HL-60 (cell line): ENCODE measurements around the gene CACUL1.

ENCODE experiments used
- DNase-seq, 2 experiments: peaks; one replicate each; pipeline ENCODE4 v3.0.0-alpha.2; 2010 to 2020; ENCODE audit warnings: low read depth in 1 of 2, low spot score in 1 of 2
- H3K27ac ChIP-seq: fragments of 250-450 bp; sonication (Bioruptor Pico); replicated peaks from 2 replicates; pipeline ENCODE4 v1.5.1; 2020; ENCODE audit warnings: mild to moderate bottlenecking, moderate library complexity
- H3K27me3 ChIP-seq: fragments of 250-450 bp; sonication (Bioruptor Pico); 2 replicates; pipeline ENCODE4 v1.5.1; 2021; ENCODE audit warnings: mild to moderate bottlenecking, moderate library complexity; ENCODE audit not compliant: insufficient read depth, poor library complexity, severe bottlenecking
- H3K4me3 ChIP-seq: replicated peaks from 2 replicates; pipeline ENCODE4 v1.5.1; 2011; ENCODE audit warnings: mild to moderate bottlenecking, control low read depth, low read length; ENCODE audit not compliant: insufficient read depth
- GABPA ChIP-seq: IDR thresholded peaks from 2 replicates; pipeline ENCODE4 v1.6.1; 2012; ENCODE audit warnings: low read depth
- POLR2AphosphoS5 ChIP-seq: IDR thresholded peaks from 2 replicates; pipeline ENCODE4 v1.6.1; 2012; ENCODE audit warnings: low read depth
- SPI1 ChIP-seq: IDR thresholded peaks from 2 replicates; pipeline ENCODE4 v1.6.1; 2012; ENCODE audit warnings: low read depth, mild to moderate bottlenecking, borderline replicate concordance
- TF ChIP-seq, protein P1 (sequence below): IDR thresholded peaks from 2 replicates; pipeline ENCODE4 v1.6.1; 2012; ENCODE audit warnings: low read depth; ENCODE audit not compliant: insufficient replicate concordance
- TF ChIP-seq, protein P2 (sequence below): IDR thresholded peaks from one replicate; pipeline ENCODE4 v1.5.1; 2011; ENCODE audit warnings: low read length, control low read depth, inconsistent platforms; ENCODE audit not compliant: insufficient read depth

CACUL1 gene

DNA sequence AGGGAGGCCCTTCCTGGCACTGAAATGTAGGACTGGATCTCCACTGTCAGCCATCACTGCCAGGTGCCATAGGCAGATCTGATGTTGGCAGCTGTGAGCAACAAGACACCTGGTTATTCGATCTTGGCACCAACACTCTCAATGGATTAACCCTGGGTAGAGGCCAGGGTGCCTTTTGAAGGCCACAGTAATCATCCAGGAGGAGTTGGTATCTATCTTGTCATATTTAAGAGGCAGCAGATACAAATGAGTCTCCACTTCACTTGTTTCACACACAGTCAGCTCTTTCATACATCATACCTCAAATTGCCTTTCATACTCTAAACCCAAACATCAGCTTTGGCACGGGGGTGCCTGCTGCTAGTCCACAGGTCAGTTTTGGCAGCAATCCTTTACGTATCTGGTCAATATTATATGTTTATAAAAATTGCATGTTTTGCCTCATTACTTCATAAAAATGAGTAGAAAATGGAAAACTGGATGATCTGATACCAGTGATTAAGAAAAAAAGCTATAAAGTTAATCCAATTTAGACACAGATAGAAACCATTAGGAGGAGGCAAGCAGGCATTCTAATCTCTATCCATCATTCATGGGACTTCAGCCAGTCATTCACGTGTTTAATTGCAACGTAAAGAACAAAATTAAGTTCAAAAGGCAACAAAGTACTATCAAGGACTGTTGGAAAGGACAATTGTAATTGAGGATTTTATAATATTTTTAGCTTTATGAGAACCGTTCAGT lies 12.7 kb upstream of the CACUL1 start:
- Histone ChIP-seq H3K27me3 (no peaks in the 10 kb centered on the region), H3K4me3 (no peak overlapping the region), H3K27ac (no peak overlapping the region)
- DNase-seq, result no peak
- TF ChIP-seq, protein P1, sequence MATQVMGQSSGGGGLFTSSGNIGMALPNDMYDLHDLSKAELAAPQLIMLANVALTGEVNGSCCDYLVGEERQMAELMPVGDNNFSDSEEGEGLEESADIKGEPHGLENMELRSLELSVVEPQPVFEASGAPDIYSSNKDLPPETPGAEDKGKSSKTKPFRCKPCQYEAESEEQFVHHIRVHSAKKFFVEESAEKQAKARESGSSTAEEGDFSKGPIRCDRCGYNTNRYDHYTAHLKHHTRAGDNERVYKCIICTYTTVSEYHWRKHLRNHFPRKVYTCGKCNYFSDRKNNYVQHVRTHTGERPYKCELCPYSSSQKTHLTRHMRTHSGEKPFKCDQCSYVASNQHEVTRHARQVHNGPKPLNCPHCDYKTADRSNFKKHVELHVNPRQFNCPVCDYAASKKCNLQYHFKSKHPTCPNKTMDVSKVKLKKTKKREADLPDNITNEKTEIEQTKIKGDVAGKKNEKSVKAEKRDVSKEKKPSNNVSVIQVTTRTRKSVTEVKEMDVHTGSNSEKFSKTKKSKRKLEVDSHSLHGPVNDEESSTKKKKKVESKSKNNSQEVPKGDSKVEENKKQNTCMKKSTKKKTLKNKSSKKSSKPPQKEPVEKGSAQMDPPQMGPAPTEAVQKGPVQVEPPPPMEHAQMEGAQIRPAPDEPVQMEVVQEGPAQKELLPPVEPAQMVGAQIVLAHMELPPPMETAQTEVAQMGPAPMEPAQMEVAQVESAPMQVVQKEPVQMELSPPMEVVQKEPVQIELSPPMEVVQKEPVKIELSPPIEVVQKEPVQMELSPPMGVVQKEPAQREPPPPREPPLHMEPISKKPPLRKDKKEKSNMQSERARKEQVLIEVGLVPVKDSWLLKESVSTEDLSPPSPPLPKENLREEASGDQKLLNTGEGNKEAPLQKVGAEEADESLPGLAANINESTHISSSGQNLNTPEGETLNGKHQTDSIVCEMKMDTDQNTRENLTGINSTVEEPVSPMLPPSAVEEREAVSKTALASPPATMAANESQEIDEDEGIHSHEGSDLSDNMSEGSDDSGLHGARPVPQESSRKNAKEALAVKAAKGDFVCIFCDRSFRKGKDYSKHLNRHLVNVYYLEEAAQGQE, result no peak
- TF ChIP-seq SPI1 (no peak), GABPA (no peak), POLR2AphosphoS5 (no peak)
- TF ChIP-seq, protein P2, sequence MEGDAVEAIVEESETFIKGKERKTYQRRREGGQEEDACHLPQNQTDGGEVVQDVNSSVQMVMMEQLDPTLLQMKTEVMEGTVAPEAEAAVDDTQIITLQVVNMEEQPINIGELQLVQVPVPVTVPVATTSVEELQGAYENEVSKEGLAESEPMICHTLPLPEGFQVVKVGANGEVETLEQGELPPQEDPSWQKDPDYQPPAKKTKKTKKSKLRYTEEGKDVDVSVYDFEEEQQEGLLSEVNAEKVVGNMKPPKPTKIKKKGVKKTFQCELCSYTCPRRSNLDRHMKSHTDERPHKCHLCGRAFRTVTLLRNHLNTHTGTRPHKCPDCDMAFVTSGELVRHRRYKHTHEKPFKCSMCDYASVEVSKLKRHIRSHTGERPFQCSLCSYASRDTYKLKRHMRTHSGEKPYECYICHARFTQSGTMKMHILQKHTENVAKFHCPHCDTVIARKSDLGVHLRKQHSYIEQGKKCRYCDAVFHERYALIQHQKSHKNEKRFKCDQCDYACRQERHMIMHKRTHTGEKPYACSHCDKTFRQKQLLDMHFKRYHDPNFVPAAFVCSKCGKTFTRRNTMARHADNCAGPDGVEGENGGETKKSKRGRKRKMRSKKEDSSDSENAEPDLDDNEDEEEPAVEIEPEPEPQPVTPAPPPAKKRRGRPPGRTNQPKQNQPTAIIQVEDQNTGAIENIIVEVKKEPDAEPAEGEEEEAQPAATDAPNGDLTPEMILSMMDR, result no peak

DNA sequence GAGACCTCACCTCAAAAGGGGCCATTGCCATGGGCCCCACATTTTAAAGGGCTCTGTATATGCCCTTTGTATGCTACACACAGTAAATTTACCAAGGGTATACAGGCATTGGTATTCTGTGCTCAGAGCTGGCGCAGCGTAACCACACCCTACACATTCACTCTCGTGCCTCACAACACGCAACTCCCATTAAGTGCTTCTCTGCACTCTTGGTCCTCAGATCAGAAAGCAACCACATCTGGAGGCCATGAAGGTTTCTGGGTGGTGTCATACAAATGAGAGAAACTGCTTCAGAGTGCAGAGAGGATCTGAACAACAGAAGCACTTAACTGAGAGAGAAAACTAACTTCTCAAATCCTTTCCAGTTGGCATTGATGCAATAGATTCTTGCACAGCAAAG lies 9.4 kb upstream of the CACUL1 start:
- no peaks in the 10 kb centered on the region for H3K27me3 ChIP-seq
- no peak for DNase-seq
- no peak for TF ChIP-seq SPI1
- H3K27ac ChIP-seq, result no peak overlapping the region
- H3K4me3 ChIP-seq, result no peak overlapping the region

DNA sequence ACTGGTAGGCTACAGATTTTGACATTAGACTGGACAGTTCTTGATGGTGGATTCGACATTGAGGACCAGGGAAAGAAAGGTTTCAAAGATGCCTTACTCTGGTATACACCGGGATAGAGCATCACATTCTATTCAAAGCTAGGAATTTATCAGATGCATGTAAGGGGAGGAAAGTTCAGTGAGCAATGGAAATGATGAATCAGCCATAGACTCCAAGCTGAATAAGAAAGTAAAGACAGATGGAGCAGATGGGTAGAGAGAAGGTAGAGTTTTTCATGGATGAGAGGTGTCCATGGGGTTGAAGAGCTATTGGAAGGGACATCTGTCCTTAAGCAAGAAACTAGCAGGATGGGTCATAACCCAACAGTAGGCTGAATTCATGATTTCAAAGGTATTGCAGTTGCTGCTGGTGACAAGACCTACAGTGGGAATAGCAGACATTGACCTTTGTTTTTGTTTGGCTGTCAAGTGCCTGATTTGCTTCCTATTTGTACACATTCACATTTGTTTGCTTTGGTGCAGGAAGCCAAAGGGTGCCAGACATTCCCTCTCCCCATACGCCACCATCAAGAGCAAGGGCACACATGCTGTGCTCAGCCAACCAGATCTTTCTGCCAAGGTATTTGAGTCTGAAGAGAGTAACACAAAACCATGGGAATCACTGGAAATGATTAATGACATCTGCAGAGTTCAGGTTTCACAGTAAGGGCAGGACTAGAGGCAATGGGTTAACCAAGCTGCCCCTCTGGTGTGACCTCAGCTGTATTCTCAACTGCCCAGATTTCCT lies 8.6 kb upstream of the CACUL1 start:
- Histone ChIP-seq H3K27me3 (no peaks in the 10 kb centered on the region), H3K27ac (no peak overlapping the region), H3K4me3 (no peak overlapping the region)
- no peak for DNase-seq
- TF ChIP-seq SPI1 (no peak), GABPA (no peak)
- TF ChIP-seq, protein P2, result no peak
- TF ChIP-seq, protein P1, result no peak

DNA sequence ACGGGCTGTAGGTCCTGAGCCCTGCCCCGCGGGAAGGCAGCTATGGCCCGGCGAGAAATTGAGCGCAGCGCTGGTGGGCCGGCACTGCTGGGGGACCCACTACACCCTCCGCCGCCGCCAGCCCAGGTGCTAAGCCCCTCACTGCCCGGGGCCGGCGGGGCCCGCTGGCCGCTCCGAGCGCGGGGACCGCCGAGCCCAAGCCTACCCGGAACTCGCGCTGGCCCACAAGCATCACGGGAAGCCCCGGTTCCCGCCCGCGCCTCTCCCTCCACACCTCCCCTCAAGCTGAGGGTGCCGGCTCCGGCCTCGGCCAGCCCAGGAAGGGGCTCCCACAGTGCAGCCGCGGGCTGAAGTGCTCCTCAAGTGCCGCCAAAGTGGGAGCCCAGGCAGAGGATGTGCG lies 5.5 kb upstream of the CACUL1 start:
- Histone ChIP-seq H3K4me3 (no peak overlapping the region), H3K27ac (no peak overlapping the region), H3K27me3 (no peaks in the 10 kb centered on the region)
- no peak for DNase-seq
- TF ChIP-seq, protein P2, result no peak
- TF ChIP-seq, protein P1, result no peak
- TF ChIP-seq GABPA, result no peak
